ENCODE measurements around the gene CCDC51. TPM values are rescaled to one million over a fixed set of nuclear protein-coding genes. Genes with fewer than 3 reads are reported as not detected.

Gene CCDC51
- total RNA-seq, 1 donor from 2014 or later, result 39.2 TPM

- DNase-seq (ENCODE audit: low read depth), result no peak
- H3K36me3 ChIP-seq (ENCODE audit: control insufficient read depth, insufficient read depth, low read length), result peaks cover 3% of the 10 kb centered on the region
- TF ChIP-seq CTCF (IDR thresholded peaks at IDR 0.05; ENCODE audit: insufficient read depth, low read length, poor library complexity, severe bottlenecking), result no peak
- H3K4me3 ChIP-seq (ENCODE audit: low read depth, low read length), result peak overlapping the region; percentile 81
- no peaks in the 10 kb centered on the region for H3K27me3 ChIP-seq (ENCODE audit: control insufficient read depth, insufficient read depth, low read length)
These were observed 12.8 kb downstream of the CCDC51 start for GRCh38 chr3:48426944-48427629.

GRCh38 chr3:48426401-48426909 lies 13.5 kb downstream of the CCDC51 start:
- DNase-seq (ENCODE audit: low read depth), result no peak
- TF ChIP-seq CTCF (IDR thresholded peaks at IDR 0.05; ENCODE audit: insufficient read depth, low read length, poor library complexity, severe bottlenecking), result no peak
- Histone ChIP-seq H3K36me3 (ENCODE audit: control insufficient read depth, insufficient read depth, low read length) (peaks cover 3% of the 10 kb centered on the region), H3K27me3 (ENCODE audit: control insufficient read depth, insufficient read depth, low read length) (no peaks in the 10 kb centered on the region), H3K4me3 (ENCODE audit: low read depth, low read length) (no peak overlapping the region)

GRCh38 chr3:48425281-48425812 lies 14.6 kb downstream of the CCDC51 start:
- peaks cover 3% of the 10 kb centered on the region for H3K36me3 ChIP-seq (ENCODE audit: control insufficient read depth, insufficient read depth, low read length)
- no peak for DNase-seq (ENCODE audit: low read depth)
- no peaks in the 10 kb centered on the region for H3K27me3 ChIP-seq (ENCODE audit: control insufficient read depth, insufficient read depth, low read length)
- TF ChIP-seq CTCF (IDR thresholded peaks at IDR 0.05; ENCODE audit: insufficient read depth, low read length, poor library complexity, severe bottlenecking), result no peak
- no peak overlapping the region for H3K4me3 ChIP-seq (ENCODE audit: low read depth, low read length)

- no peak for TF ChIP-seq CTCF (IDR thresholded peaks at IDR 0.05; ENCODE audit: insufficient read depth, low read length, poor library complexity, severe bottlenecking)
- DNase-seq (ENCODE audit: low read depth), result no peak
- Histone ChIP-seq H3K27me3 (ENCODE audit: control insufficient read depth, insufficient read depth, low read length) (no peaks in the 10 kb centered on the region), H3K36me3 (ENCODE audit: control insufficient read depth, insufficient read depth, low read length) (peaks cover 3% of the 10 kb centered on the region), H3K4me3 (ENCODE audit: low read depth, low read length) (no peak overlapping the region)
These were observed 15.8 kb downstream of the CCDC51 start for GRCh38 chr3:48423883-48424695.

GRCh38 chr3:48423241-48423882 lies 16.6 kb downstream of the CCDC51 start:
- no peaks in the 10 kb centered on the region for H3K27me3 ChIP-seq (ENCODE audit: control insufficient read depth, insufficient read depth, low read length)
- H3K4me3 ChIP-seq (ENCODE audit: low read depth, low read length), result no peak overlapping the region
- TF ChIP-seq CTCF (IDR thresholded peaks at IDR 0.05; ENCODE audit: insufficient read depth, low read length, poor library complexity, severe bottlenecking), result no peak
- no peak for DNase-seq (ENCODE audit: low read depth)
- H3K36me3 ChIP-seq (ENCODE audit: control insufficient read depth, insufficient read depth, low read length), result peaks cover 5% of the 10 kb centered on the region

All from kidney epithelial cell (primary cell).